SJCRH30 (cell line): Measurements from ENCODE around the gene PARD3. TPM values are rescaled to one million over a fixed set of nuclear protein-coding genes. Genes with fewer than 3 reads are reported as not detected.

ENCODE experiments used
- DNase-seq, 2 experiments: peaks; one replicate each; pipeline ENCODE4 v3.0.0-alpha.2; 2015 to 2020
- H3K27ac ChIP-seq: fragments of 250-450 bp; sonication (Bioruptor Pico); 2 replicates; pipeline ENCODE4 v1.5.1; 2020; ENCODE audit warnings: mild to moderate bottlenecking, moderate library complexity
- H3K27me3 ChIP-seq: fragments of 250-450 bp; sonication (Bioruptor Pico); 2 replicates; pipeline ENCODE4 v1.5.1; 2020; ENCODE audit warnings: mild to moderate bottlenecking, moderate library complexity
- H3K36me3 ChIP-seq: fragments of 250-450 bp; sonication (Bioruptor Pico); 2 replicates; pipeline ENCODE4 v1.5.1; 2020; ENCODE audit warnings: mild to moderate bottlenecking, moderate library complexity
- H3K4me1 ChIP-seq: fragments of 250-450 bp; sonication (Bioruptor Pico); 2 replicates; pipeline ENCODE4 v1.5.1; 2020; ENCODE audit warnings: mild to moderate bottlenecking, moderate library complexity
- H3K4me3 ChIP-seq: fragments of 250-450 bp; sonication (Bioruptor Pico); 2 replicates; pipeline ENCODE4 v1.5.1; 2020; ENCODE audit warnings: mild to moderate bottlenecking, moderate library complexity
- H3K9me3 ChIP-seq: fragments of 250-450 bp; sonication (Bioruptor Pico); replicated peaks from 2 replicates; pipeline ENCODE4 v1.5.1; 2020; ENCODE audit warnings: mild to moderate bottlenecking, moderate library complexity
- total RNA-seq: library from RNA; depleted of rRNA; stranded (reverse); fragments of >200 nt; shearing (Covaris generic); gene quantifications from 2 replicates; pipeline ENCODE4 v1.2.3, GENCODE V29; 2014

Gene PARD3
- total RNA-seq, 1 experiment from 2014 or later, result 58.7 TPM

- no peaks in the 10 kb centered on the region for H3K36me3 ChIP-seq
- no peaks in the 10 kb centered on the region for H3K27me3 ChIP-seq
- H3K9me3 ChIP-seq, result no peaks in the 10 kb centered on the region
- H3K4me3 ChIP-seq, result no peak overlapping the region
- H3K4me1 ChIP-seq, result no peaks in the 10 kb centered on the region
- no peak for DNase-seq
- no peak overlapping the region for H3K27ac ChIP-seq
Measured at GRCh38 chr10:34499612-34500279, 315.4 kb downstream of the PARD3 start.

GRCh38 chr10:34498821-34499220 is 316.3 kb downstream of the PARD3 start:
- H3K27ac ChIP-seq, result no peak overlapping the region
- H3K27me3 ChIP-seq, result no peaks in the 10 kb centered on the region
- DNase-seq, result no peak
- no peak overlapping the region for H3K4me3 ChIP-seq
- no peaks in the 10 kb centered on the region for H3K36me3 ChIP-seq
- no peaks in the 10 kb centered on the region for H3K9me3 ChIP-seq
- no peaks in the 10 kb centered on the region for H3K4me1 ChIP-seq

GRCh38 chr10:34495938-34496337 is 319.2 kb downstream of the PARD3 start:
- H3K4me3 ChIP-seq, result no peak overlapping the region
- DNase-seq, result peak in 1 of 2 experiments; percentile 29
- H3K36me3 ChIP-seq, result no peaks in the 10 kb centered on the region
- no peak overlapping the region for H3K27ac ChIP-seq
- H3K27me3 ChIP-seq, result no peaks in the 10 kb centered on the region
- 0 out of 2 replicates have a peak, but pooled peaks cover 12% of the 10 kb centered on the region for H3K4me1 ChIP-seq
- no peaks in the 10 kb centered on the region for H3K9me3 ChIP-seq

- Histone ChIP-seq H3K4me1 (peaks cover 18% of the 10 kb centered on the region; the same call in 1 of the 2 replicates), H3K36me3 (no peaks in the 10 kb centered on the region), H3K27me3 (no peaks in the 10 kb centered on the region), H3K9me3 (no peaks in the 10 kb centered on the region), H3K4me3 (no peak overlapping the region), H3K27ac (no peak overlapping the region)
- DNase-seq, result no peak
Measured at GRCh38 chr10:34494012-34494411, 321.1 kb downstream of the PARD3 start.

- no peak overlapping the region for H3K27ac ChIP-seq
- H3K9me3 ChIP-seq, result no peaks in the 10 kb centered on the region
- peak; percentile 31 to 62 for DNase-seq
- no peaks in the 10 kb centered on the region for H3K36me3 ChIP-seq
- no peak overlapping the region for H3K4me3 ChIP-seq
- H3K27me3 ChIP-seq, result no peaks in the 10 kb centered on the region
- peaks cover 18% of the 10 kb centered on the region; the same call in 1 of the 2 replicates for H3K4me1 ChIP-seq
Measured at GRCh38 chr10:34492081-34492480, 323.0 kb downstream of the PARD3 start.

GRCh38 chr10:34491678-34492077 is 323.4 kb downstream of the PARD3 start:
- Histone ChIP-seq H3K36me3 (no peaks in the 10 kb centered on the region), H3K4me3 (no peak overlapping the region), H3K4me1 (peaks cover 18% of the 10 kb centered on the region; the same call in 1 of the 2 replicates), H3K27ac (no peak overlapping the region), H3K27me3 (no peaks in the 10 kb centered on the region), H3K9me3 (no peaks in the 10 kb centered on the region)
- peak in 1 of 2 experiments; percentile 5 for DNase-seq

- H3K27ac ChIP-seq, result no peak overlapping the region
- H3K4me3 ChIP-seq, result no peak overlapping the region
- no peaks in the 10 kb centered on the region for H3K36me3 ChIP-seq
- peaks cover 18% of the 10 kb centered on the region; the same call in 1 of the 2 replicates for H3K4me1 ChIP-seq
- H3K27me3 ChIP-seq, result no peaks in the 10 kb centered on the region
- no peaks in the 10 kb centered on the region for H3K9me3 ChIP-seq
- DNase-seq, result peak in 1 of 2 experiments; percentile 17
Measured at GRCh38 chr10:34489973-34490745, 324.9 kb downstream of the PARD3 start.

GRCh38 chr10:34489411-34489810 is 325.7 kb downstream of the PARD3 start:
- Histone ChIP-seq H3K36me3 (no peaks in the 10 kb centered on the region), H3K9me3 (no peaks in the 10 kb centered on the region), H3K27ac (no peak overlapping the region), H3K27me3 (no peaks in the 10 kb centered on the region), H3K4me1 (peaks cover 18% of the 10 kb centered on the region; the same call in 1 of the 2 replicates), H3K4me3 (no peak overlapping the region)
- DNase-seq, result no peak

- H3K36me3 ChIP-seq, result no peaks in the 10 kb centered on the region
- no peak for DNase-seq
- H3K4me1 ChIP-seq, result peaks cover 18% of the 10 kb centered on the region; the same call in 1 of the 2 replicates
- H3K9me3 ChIP-seq, result no peaks in the 10 kb centered on the region
- H3K4me3 ChIP-seq, result no peak overlapping the region
- no peak overlapping the region for H3K27ac ChIP-seq
- no peaks in the 10 kb centered on the region for H3K27me3 ChIP-seq
Measured at GRCh38 chr10:34488476-34489130, 326.5 kb downstream of the PARD3 start.

- no peak overlapping the region for H3K4me3 ChIP-seq
- no peak for DNase-seq
- H3K27me3 ChIP-seq, result no peaks in the 10 kb centered on the region
- no peaks in the 10 kb centered on the region for H3K9me3 ChIP-seq
- H3K36me3 ChIP-seq, result no peaks in the 10 kb centered on the region
- no peak overlapping the region for H3K27ac ChIP-seq
- peaks cover 7% of the 10 kb centered on the region; the same call in 1 of the 2 replicates for H3K4me1 ChIP-seq
Measured at GRCh38 chr10:34486008-34486407, 329.1 kb downstream of the PARD3 start.

- no peaks in the 10 kb centered on the region for H3K4me1 ChIP-seq
- DNase-seq, result no peak
- no peaks in the 10 kb centered on the region for H3K27me3 ChIP-seq
- H3K4me3 ChIP-seq, result no peak overlapping the region
- no peak overlapping the region for H3K27ac ChIP-seq
- H3K36me3 ChIP-seq, result no peaks in the 10 kb centered on the region
- no peaks in the 10 kb centered on the region for H3K9me3 ChIP-seq
Measured at GRCh38 chr10:34484164-34484563, 330.9 kb downstream of the PARD3 start.

- Histone ChIP-seq H3K4me3 (no peak overlapping the region), H3K27ac (no peak overlapping the region), H3K9me3 (no peaks in the 10 kb centered on the region), H3K36me3 (no peaks in the 10 kb centered on the region), H3K27me3 (no peaks in the 10 kb centered on the region), H3K4me1 (no peaks in the 10 kb centered on the region; the same call in 1 of the 2 replicates)
- no peak for DNase-seq
Measured at GRCh38 chr10:34480345-34480744, 334.8 kb downstream of the PARD3 start.

- Histone ChIP-seq H3K36me3 (no peaks in the 10 kb centered on the region), H3K9me3 (no peaks in the 10 kb centered on the region), H3K27ac (no peak overlapping the region), H3K27me3 (no peaks in the 10 kb centered on the region), H3K4me1 (no peaks in the 10 kb centered on the region; the same call in 1 of the 2 replicates), H3K4me3 (no peak overlapping the region)
- no peak for DNase-seq
Measured at GRCh38 chr10:34479520-34480179, 335.4 kb downstream of the PARD3 start.

- Histone ChIP-seq H3K27me3 (no peaks in the 10 kb centered on the region), H3K36me3 (no peaks in the 10 kb centered on the region), H3K9me3 (no peaks in the 10 kb centered on the region), H3K27ac (no peak overlapping the region), H3K4me1 (peaks cover 6% of the 10 kb centered on the region; the same call in 1 of the 2 replicates), H3K4me3 (no peak overlapping the region)
- DNase-seq, result no peak
Measured at GRCh38 chr10:34477249-34477648, 337.8 kb downstream of the PARD3 start.
